GM21390 (cell line): Measurements from ENCODE around the gene HCRTR1.

Source experiments
- ATAC-seq: cut with Tn5 transposase; IDR thresholded peaks from one replicate; pipeline ENCODE4 v1.9.1; 2021; ENCODE audit not compliant: unreplicated experiment

Gene HCRTR1

GRCh38 chr1:31625561-31626222 is 8.2 kb downstream of the HCRTR1 start:
- ATAC-seq: no peak

- ATAC-seq: no peak
Measured at GRCh38 chr1:31626223-31627207, 9.0 kb downstream of the HCRTR1 start.

- ATAC-seq: no peak
Measured at GRCh38 chr1:31627301-31627929, 9.9 kb downstream of the HCRTR1 start.

DNA sequence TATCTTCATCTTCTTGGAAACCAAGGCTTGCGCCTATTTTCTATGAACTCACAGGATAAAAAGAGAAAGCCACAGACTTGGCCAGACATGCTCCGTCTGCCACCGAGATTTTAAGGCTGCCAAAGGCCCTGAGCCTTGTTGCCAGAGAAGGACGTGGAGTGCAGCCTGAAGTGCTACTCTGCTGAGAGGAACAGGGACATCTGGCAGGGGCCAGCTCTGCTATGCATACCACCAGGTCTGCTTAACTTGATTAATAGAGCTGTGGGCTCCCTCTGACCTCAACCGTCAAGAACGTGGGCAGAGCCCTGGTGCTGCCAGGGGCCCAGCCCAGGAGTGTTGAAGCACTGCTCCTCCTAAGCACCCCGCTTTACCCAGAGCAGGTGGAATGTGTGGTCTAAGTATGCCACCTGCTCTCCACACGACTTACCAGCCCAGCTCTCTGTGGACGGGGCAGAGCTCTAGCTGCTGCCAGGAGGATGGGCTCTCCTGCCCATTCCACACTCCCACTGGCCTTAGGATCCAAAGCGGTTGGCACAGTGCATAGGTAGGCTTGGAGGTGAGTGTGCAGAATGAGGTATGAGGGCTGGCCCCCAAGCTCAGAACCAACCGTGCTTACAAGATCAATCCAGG is 10.6 kb downstream of the HCRTR1 start:
- no peak for ATAC-seq

DNA sequence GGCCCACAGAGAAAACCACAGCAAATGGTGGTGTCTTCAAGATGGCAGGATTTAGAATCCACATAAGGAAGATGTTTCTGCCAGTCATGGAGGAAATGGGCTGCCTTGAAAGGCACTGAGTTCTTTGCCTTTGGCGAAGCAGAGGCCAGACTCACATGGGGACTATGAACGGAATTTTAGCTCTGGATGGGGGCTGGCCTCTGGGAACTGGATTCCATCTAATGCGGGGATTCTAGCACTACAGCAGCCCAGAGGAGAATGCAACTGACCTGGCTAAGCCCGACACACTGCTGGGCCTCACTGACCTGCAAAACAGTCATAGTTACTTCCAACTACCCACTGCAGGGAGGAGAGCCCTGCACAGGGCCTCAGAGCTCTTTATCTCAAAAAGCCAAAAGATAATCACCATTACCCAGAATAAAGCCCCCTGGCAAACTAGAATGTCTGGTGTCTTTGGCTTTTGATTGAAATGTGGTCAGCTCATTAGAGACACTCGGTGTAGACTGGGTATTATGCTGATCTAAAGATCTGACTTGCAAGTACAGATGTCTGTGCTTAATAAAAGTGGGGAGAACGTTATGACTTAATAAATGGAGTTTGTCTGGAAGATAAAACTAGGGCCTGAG is 11.6 kb downstream of the HCRTR1 start:
- no peak for ATAC-seq

DNA sequence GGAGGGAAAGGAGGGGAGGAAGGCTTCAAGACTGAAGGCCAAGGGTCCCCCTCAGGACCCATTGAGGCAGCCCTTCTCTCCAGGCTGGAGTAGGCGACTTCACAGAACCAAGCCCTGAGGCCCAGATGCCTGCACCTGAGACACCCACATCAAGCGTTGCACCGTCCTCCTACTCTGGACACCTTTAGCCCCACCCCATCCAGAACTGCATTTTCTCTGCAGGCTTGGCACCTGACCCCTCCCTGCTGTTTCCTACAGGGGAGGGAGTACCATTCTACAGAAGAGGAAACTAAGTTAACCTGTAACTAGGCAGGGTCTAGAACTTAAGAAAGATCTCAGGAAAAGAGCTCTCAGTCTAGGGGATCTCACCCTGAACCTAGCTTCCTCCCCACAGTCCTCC is 15.2 kb downstream of the HCRTR1 start:
- no peak for ATAC-seq

DNA sequence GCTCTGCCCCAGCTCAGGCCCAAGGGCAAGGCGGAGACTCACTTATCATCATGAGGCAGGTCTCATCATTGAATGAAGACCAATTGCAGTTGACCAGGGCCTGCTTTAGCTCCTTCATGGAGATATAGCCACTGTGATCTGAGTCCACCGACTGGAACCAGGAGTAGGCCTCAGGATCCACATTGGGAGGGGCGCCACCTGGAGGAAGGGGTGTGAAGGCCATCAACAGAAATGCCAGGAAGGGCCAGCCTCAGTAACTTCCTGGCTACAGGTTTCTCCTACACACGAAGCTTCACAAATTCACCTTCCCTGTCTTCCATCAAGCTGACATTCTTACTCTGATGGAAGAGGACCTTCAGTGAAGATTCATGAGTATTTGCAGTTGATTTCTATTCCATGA is 15.6 kb downstream of the HCRTR1 start:
- ATAC-seq: no peak

GRCh38 chr1:31637915-31638673 is 20.6 kb downstream of the HCRTR1 start:
- ATAC-seq: no peak

- ATAC-seq: no peak
Measured at GRCh38 chr1:31639543-31639942, 22.1 kb downstream of the HCRTR1 start.

- no peak for ATAC-seq
Measured at GRCh38 chr1:31640179-31640578, 22.7 kb downstream of the HCRTR1 start.

DNA sequence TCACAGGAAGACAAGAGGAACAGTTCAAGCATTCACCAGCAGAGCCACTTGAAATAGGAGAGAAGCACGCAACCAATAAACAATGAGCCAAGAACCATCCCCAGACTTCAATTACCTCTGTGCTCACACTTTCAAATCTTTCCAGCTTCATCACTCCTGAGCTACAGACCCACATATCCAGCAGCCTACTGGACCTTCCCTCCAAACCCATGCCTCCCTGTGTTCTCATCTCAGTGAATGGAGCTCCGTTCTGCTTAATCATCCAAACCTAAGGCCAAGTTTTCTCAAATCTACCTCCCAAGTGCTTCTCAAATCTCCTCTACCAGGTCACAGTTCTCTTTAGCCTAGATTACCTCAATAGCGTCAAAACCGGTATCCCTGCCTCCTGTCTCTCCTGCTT is 23.5 kb downstream of the HCRTR1 start:
- no peak for ATAC-seq

DNA sequence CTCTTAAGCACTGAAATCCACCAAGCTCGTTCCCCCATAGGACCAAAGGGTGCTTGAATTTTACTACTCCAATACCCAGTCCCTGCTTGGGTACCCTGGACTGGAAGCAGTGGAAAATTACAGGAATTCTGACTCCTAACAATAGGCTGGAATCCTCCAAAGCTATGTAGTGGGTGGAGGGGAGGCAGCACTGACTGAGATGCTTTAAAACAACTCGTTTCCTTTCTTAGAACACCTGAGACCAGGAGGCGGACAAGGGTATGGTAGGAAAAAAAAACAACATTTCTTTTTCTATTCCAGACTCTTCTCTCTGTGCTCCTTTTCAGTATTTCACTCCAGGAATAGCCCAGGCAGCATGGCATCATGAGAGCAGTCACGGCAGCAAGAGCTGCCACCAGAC is 24.9 kb downstream of the HCRTR1 start:
- ATAC-seq: no peak

DNA sequence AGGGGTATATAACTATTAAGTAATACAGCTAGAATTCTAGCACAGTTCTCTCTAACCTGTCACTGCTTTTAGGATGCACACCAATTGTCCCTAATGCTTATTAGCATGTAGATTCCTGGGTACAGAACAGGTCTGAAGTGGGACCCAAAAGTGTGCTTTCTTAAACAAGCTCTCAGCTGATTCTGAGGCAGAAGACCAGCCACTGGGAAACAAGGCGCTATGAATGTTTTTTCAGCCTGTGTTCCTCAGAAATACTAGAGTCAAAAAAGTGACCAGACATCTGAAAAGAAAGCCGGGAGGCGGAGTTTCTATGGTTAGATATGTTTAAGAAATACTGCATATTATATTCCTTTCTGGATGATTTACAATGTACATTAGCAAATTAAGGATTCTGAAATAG is 25.4 kb downstream of the HCRTR1 start:
- no peak for ATAC-seq

DNA sequence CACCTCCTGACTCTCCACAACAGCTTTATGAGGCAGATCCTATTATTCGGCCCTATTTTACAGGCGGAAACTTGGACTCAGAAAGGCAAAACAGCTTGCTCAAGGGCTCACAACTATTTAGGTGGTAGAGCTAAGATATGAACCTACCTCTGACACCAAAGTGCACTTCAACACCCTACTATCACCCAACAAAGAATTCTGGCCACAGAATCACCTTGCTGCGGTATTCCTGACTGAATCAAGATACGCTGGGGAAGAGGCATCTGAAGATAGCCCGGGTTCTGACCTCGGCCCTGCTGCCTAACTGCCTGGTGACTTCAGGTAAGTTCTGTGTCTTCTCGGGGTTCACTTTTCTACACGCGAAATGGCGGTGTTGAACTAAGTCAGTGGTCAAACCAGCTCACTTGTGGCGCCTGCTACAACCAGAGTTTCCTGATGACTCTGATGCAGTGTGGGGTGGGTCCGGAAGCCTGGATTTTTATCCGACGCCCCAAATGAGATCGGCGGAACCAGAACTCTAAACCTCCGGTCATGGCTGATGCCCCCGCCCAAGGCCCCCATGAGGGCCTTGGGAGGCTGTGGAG is 26.6 kb downstream of the HCRTR1 start:
- ATAC-seq: peak; percentile 13

- peak; percentile 91 for ATAC-seq
Measured at GRCh38 chr1:31644560-31645273, 27.2 kb downstream of the HCRTR1 start, which contains the start of gene PEF1. PEF1 (minus strand) TSS chr1:31644876; CDS start chr1:31644864, 12 bp downstream.

- no peak for ATAC-seq
Measured at GRCh38 chr1:31645274-31645568, 27.7 kb downstream of the HCRTR1 start.

- ATAC-seq: no peak
Measured at GRCh38 chr1:31646259-31646960, 28.9 kb downstream of the HCRTR1 start.

DNA sequence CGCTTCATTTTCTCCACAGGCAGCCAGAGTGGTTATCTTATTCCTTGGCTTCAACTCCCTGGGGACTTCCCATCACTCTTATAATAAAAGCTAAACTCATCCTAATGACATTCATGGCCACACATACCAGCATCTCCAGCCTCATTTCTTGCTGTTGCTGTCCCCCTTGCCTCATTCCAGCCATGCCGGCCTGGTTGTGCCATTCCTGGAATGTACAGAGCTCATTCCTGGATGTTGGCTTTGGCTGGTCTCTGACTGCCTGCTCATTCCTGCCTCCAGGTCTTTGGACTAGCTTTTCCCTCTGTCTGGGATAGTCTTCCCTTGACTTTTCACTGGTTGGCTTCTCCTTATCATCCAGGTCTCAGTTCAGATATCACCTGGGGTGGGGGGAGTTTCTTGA is 29.6 kb downstream of the HCRTR1 start:
- no peak for ATAC-seq

DNA sequence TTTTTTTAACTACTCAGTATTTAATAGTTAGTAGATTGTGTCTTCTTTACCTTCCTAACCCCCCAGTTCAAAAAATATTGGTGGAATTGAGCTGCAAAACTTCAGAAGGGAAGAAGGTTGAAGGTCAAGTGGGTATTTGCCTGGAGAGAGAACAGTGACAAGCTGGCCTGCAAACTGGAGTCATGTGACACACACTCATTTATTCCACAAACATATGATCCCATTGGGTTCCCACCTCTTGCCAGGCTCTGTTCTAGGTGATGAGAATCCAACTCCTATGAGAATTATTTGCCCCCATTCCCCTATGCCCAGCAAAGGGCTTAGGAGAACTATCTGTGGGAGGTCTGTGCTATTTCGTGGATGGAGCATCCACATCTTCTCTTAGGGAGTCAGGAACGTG is 30.7 kb downstream of the HCRTR1 start:
- no peak for ATAC-seq
